ENCODE results near the gene CXCL8.

DNA sequence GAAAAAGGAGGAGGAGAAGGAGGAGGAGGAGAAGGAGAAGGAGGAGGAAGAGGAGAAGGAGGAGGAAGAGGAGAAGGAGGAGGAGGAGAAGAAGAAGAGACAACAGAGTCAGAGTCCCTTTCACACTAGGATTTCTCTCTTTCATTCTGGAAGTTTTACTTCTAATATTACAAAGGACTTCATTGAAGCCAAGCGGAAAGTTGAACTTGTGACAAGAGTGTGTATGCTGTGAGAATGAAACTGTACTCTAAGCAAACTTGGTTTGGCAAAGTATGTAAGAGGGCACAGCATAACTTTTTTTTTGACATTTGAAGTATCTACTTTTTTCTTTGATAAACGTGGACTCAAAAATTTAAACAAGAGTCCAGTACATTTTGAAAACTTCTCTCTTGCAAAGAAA lies 48.0 kb downstream of the CXCL8 start:
- TF ChIP-seq EZH2phosphoT487 (IDR thresholded peaks at IDR 0.05; ENCODE audit: insufficient read depth, low read depth) = no peak
- no peak for TF ChIP-seq EZH2 (IDR thresholded peaks at IDR 0.05; ENCODE audit: insufficient read depth, poor library complexity, severe bottlenecking)

Data from GM23248 (cell line).